HepG2 (cell line): ENCODE measurements around the gene MTG1. TPM values are rescaled to one million over a fixed set of nuclear protein-coding genes. Genes with fewer than 3 reads are reported as not detected.

Source experiments
- ATAC-seq: fragments of 200-7000 bp; cut with Tn5 transposase; 3 replicates; pipeline ENCODE4 v1.9.1; 2020; ENCODE audit warnings: mild to moderate bottlenecking, moderate library complexity
- BruUV-seq: library from RNA; stranded (reverse); fragments of 400-500 nt; replicated peaks from 2 replicates; lab custom pipeline; 2021; lab: Mats Ljungman, UMichigan
- CTCF ChIA-PET: fragments of 300-600 bp; formaldehyde crosslinking; extraction: SDS; loops from one replicate; lab custom pipeline; 2021; ENCODE audit warnings: low total read pairs, inconsistent platforms, low intra/inter-chr PET ratio; lab: Yijun Ruan, JAX
- POLR2A ChIA-PET: fragments of 350-600 bp; sonication (Branson Sonifier 250); formaldehyde crosslinking; loops from one replicate; lab custom pipeline; 2020; ENCODE audit warnings: antibody characterized with exemption, inconsistent platforms; lab: Yijun Ruan, JAX
- DNase-seq: peaks from one replicate; pipeline ENCODE4 v3.0.0-alpha.2; 2015; ENCODE audit warnings: low spot score
- FAIRE-seq: peaks from 3 replicates; lab custom pipeline; 2011; peaks lifted over from hg19 to GRCh38; lab: Jason Lieb, UNC
- H2AFZ ChIP-seq: one replicate; pipeline ENCODE4 v1.6.1; 2011; ENCODE audit warnings: low read length, inconsistent platforms
- H3K27ac ChIP-seq: fragments of 300-600 bp; 3 replicates; pipeline ENCODE4 v1.8.0; 2011; ENCODE audit warnings: mixed run types, mild to moderate bottlenecking, mixed read lengths, low read length, inconsistent platforms; ENCODE audit not compliant: insufficient read depth; ENCODE audit errors: extremely low read length
- H3K27me3 ChIP-seq, 2 experiments: fragments of 200-600 bp in 1 of 2; 2 replicates in 1 of 2; 3 replicates in 1 of 2; pipeline versions ENCODE4 v1.6.0 to v1.8.0; 2011; ENCODE audit warnings: low read length in 2 of 2, mild to moderate bottlenecking in 2 of 2, moderate library complexity in 2 of 2, inconsistent platforms in 1 of 2; ENCODE audit not compliant: insufficient read depth in 2 of 2, control insufficient read depth in 1 of 2
- H3K36me3 ChIP-seq, 2 experiments: fragments of 200-600 bp in 1 of 2; replicated peaks in 1 of 2; 2 replicates in 1 of 2; 3 replicates in 1 of 2; pipeline versions ENCODE4 v1.5.1 to v1.8.0; 2011; ENCODE audit warnings: low read length in 2 of 2, inconsistent platforms in 1 of 2; ENCODE audit not compliant: insufficient read depth in 2 of 2, control insufficient read depth in 1 of 2
- H3K4me1 ChIP-seq: 2 replicates; pipeline ENCODE4 v1.5.1; 2012; ENCODE audit warnings: low read length, inconsistent platforms; ENCODE audit not compliant: insufficient read depth
- H3K4me2 ChIP-seq: 2 replicates; pipeline ENCODE4 v1.6.0; 2011; ENCODE audit warnings: low read depth, low read length, inconsistent platforms
- H3K4me3 ChIP-seq, 3 experiments: fragments of 200-600 bp in 1 of 3; sonication (generic), shearing (Covaris generic) in 1 of 3; replicated peaks in 1 of 3; 2 replicates each; pipeline ENCODE4 v1.5.1; 2011 to 2016; ENCODE audit warnings: low read length in 3 of 3, inconsistent platforms in 2 of 3, low read depth in 2 of 3, mild to moderate bottlenecking in 2 of 3, control low read depth in 1 of 3, mixed read lengths in 1 of 3; ENCODE audit not compliant: insufficient read depth in 1 of 3
- H3K79me2 ChIP-seq: one replicate; pipeline ENCODE4 v1.6.1; 2011; ENCODE audit warnings: low read length, inconsistent platforms; ENCODE audit not compliant: insufficient read depth
- H3K9ac ChIP-seq: 2 replicates; pipeline ENCODE4 v1.6.0; 2011; ENCODE audit warnings: mild to moderate bottlenecking, low read depth, low read length, inconsistent platforms; ENCODE audit not compliant: insufficient read depth
- H3K9me3 ChIP-seq: 2 replicates; pipeline ENCODE4 v1.5.1; 2012; ENCODE audit warnings: mild to moderate bottlenecking, low read length
- H4K20me1 ChIP-seq: 2 replicates; pipeline ENCODE4 v1.6.0; 2011; ENCODE audit warnings: inconsistent platforms, mild to moderate bottlenecking, low read length, moderate library complexity; ENCODE audit not compliant: insufficient read depth
- DBP ChIP-seq: sonication (generic); formaldehyde crosslinking; IDR thresholded peaks from 2 replicates; pipeline ENCODE4 v1.4.0; 2020; ENCODE audit warnings: missing genetic modification reagents; ENCODE audit errors: not compliant biosample characterization
- NR2F1 ChIP-seq, 2 experiments: fragments of 450-650 bp in 1 of 2; formaldehyde crosslinking in 1 of 2; IDR thresholded peaks; 2 replicates each; pipeline versions ENCODE4 v1.5.0 to v1.6.1; 2016 to 2020; ENCODE audit warnings: mild to moderate bottlenecking in 1 of 2, missing compliant biosample characterization in 1 of 2, missing genetic modification reagents in 1 of 2, moderate library complexity in 1 of 2
- TBX2 ChIP-seq: sonication (generic); formaldehyde crosslinking; IDR thresholded peaks from 2 replicates; pipeline ENCODE4 v1.5.0; 2020; ENCODE audit warnings: missing genetic modification reagents, mild to moderate bottlenecking, borderline replicate concordance
- ZBTB33 ChIP-seq: sonication (generic); formaldehyde crosslinking; IDR thresholded peaks from 2 replicates; pipeline ENCODE4 v1.4.0; 2020; ENCODE audit warnings: missing genetic modification reagents
- ZMAT5 ChIP-seq: sonication (generic); formaldehyde crosslinking; IDR thresholded peaks from 2 replicates; pipeline ENCODE4 v1.5.0; 2020; ENCODE audit warnings: mild to moderate bottlenecking, low read depth, missing genetic modification reagents, borderline replicate concordance
- ZNF101 ChIP-seq: sonication (generic); formaldehyde crosslinking; IDR thresholded peaks from 2 replicates; pipeline ENCODE4 v1.4.0; 2020; ENCODE audit warnings: mild to moderate bottlenecking, low read depth, missing genetic modification reagents, borderline replicate concordance
- whole genome bisulfite sequencing: methylation state at CpG from one replicate; pipeline ENCODE4 v1.1.6; 2017; ENCODE audit warnings: low lambda C conversion rate; 5-methylcytosine and 5-hydroxymethylcytosine counted together
- in situ Hi-C: cut with HindIII; loops from 2 replicates; pipeline ENCODE4 v1.10.0; 2017; ENCODE audit warnings: low pct_unique_long_range_greater_than_20kb; ENCODE audit not compliant: extremely low pct_ligation_motif_present
- intact Hi-C: fragments of 100-400 bp; cut with micrococcal nuclease; formaldehyde crosslinking; loops from one replicate; pipeline ENCODE4 v1.10.0; 2022; ENCODE audit not compliant: unreplicated experiment
- polyA plus RNA-seq, 8 experiments: library from polyadenylated mRNA; depleted of rRNA in 3 of 8; stranded (reverse) in 7 of 8; unstranded in 1 of 8; fragments of >200 nt; fragmentation: Illumina TruSeq in 4 of 8; extraction: Trizol in 4 of 8; gene quantifications; 2 replicates each; pipeline versions ENCODE4 v1.2.1 to v1.2.3, GENCODE V29; 2011 to 2016; ENCODE audit warnings: low read depth in 4 of 8, missing spikeins in 1 of 8, mixed read lengths in 1 of 8; ENCODE audit not compliant: insufficient read depth in 1 of 8
- total RNA-seq, 5 experiments: library from RNA; depleted of rRNA; stranded (reverse); fragments of >200 nt; fragmentation: Illumina TruSeq; extraction: Trizol; gene quantifications; 2 replicates each; pipeline ENCODE4 v1.2.3, GENCODE V29; 2016; ENCODE audit warnings: low read depth in 1 of 5

The MTG1 gene
- total and polyA plus RNA-seq, 2 of the 13 experiments (the other 11 are each of a cell fraction or from before 2014, with no cell fraction given): 42.0 to 103 TPM

DNA sequence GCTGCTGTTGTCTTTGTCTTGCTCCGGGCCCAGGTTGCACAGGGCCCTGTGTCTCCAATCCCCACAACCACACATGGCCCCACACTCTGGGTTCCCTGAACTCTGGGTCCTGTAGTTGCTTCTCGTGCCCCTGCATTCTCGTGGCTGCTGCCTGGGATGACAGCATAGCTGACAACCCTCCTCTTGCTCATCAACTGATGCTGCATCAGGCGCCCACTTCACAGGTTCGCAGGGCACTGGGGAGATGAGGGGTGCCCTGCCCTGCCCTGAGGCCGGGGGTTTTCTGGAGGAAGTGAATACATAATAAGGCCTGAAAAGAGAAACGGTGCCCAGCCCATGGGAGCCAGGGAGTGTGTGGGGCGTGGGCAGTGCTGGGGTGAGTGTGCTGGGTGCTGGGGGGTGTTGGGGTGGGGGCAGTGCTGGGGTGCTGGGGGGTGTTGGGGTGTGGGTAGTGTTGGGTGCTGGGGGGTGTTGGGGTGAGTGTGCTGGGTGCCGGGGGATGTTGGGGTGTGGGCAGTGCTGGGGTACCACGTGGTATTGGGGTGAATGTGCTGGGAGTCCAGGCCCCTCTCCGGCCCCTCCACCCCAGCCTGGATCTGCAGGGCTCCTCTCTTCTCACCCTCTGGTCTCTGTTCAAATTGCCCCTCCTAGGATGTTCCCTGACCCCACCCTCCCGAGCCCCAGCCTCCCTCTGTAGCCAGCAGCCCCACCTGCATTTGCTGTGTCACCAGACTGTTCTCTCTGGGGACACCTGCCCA is 2.0 kb upstream of the MTG1 start:
- ChIA-PET CTCF (no interaction called here), POLR2A (interaction anchor here (1.7 kb wide), 1 partner anchor 19 kb away, joined by 4 read pairs; the partner anchor contains the start of gene ECHS1)
- no peak overlapping the region for H3K27ac ChIP-seq
- H3K79me2 ChIP-seq: peaks cover 17% of the 10 kb centered on the region
- no peak overlapping the region for H3K4me2 ChIP-seq
- no peaks in the 10 kb centered on the region; a peak in 1 of 5 replicates for H3K27me3 ChIP-seq
- peaks cover 0 to 11% of the 10 kb centered on the region in 2 experiments; a peak in 1 of 5 replicates for H3K36me3 ChIP-seq
- H3K9me3 ChIP-seq: no peaks in the 10 kb centered on the region
- H3K4me3 ChIP-seq: no peak overlapping the region
- peaks cover 19% of the 10 kb centered on the region for H3K4me1 ChIP-seq
- FAIRE-seq: no peak
- TF ChIP-seq TBX2 (no peak), NR2F1 (CRISPR knock-in tag; IDR thresholded peaks at IDR 0.05) (no peak)
- H4K20me1 ChIP-seq: no peaks in the 10 kb centered on the region
- no TSS peak for BruUV-seq
- in situ Hi-C loops: no loop called here
- 77% methylated on average over 12 of the region's 12 CpGs for WGBS
- intact Hi-C loops: no loop called here
- H2AFZ ChIP-seq: no peak overlapping the region
- H3K9ac ChIP-seq: no peak overlapping the region
- DNase-seq: no peak
- no peak for ATAC-seq

DNA sequence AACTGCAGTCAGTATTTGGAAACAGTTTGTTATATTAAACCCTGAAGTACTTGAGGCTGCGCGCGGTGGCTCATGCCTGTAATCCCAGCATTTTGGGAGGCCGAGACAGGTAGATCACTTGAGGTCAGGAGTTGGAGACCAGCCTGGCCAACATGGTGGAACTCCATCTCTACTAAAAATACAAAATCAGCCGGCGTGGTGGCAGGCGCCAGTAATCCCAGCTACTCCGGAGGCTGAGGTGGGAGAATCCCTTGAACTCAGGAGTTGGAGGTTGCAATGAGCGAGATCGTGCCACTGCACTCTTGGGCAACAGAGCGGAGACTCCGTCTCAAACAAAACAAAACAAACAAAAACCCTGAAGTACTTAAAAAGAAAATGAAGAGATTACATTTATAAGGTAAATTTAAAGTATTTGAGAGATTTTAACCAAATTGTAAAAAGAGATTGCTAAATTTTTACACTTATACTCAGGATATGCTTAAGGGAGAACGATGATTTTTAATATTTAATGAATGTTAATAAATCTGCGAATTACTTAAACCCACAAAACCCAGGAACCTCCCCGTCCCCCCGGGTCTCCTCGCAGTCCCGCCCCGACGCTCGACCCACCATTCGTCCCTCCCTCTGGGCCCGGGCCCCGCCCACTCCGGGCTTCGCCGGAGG is 425 bp upstream of the MTG1 start:
- Histone ChIP-seq H3K36me3 (peaks cover 0 to 15% of the 10 kb centered on the region in 2 experiments; a peak in 2 of 5 replicates), H3K4me2 (peak overlapping the region; percentile 48), H3K4me1 (peaks cover 19% of the 10 kb centered on the region), H3K27ac (peak overlapping the region; percentile 43), H3K79me2 (peaks cover 17% of the 10 kb centered on the region), H3K9ac (peak overlapping the region; percentile 46), H4K20me1 (no peaks in the 10 kb centered on the region), H3K4me3 (peak overlapping the region in 2 of 3 experiments; percentile 19 to 79; a peak in 3 of 6 replicates), H2AFZ (no peak overlapping the region), H3K27me3 (no peaks in the 10 kb centered on the region; a peak in 1 of 5 replicates), H3K9me3 (no peaks in the 10 kb centered on the region)
- intact Hi-C loops (loop anchor here (2.0 kb wide), 1 partner anchor 65 kb away; no protein-coding TSS in a partner anchor), in situ Hi-C loops (no loop called here)
- POLR2A ChIA-PET: interaction anchor here (0.7 to 3.5 kb wide), 7 partner anchors 7 to 46 kb away, joined by 3 to 21 read pairs (median 4); partner anchors contain the start of genes ECHS1, FUOM, PAOX and PRAP1
- CTCF ChIA-PET: no interaction called here
- WGBS: 37% methylated on average over 27 of the region's 27 CpGs
- DNase-seq (no peak), FAIRE-seq (peak; percentile 42), ATAC-seq (no peak)
- TF ChIP-seq ZBTB33 (CRISPR knock-in tag) (0 out of 2 replicates have a peak, but pooled peaks have one; percentile 14), ZNF101 (CRISPR knock-in tag) (0 out of 2 replicates have a peak, but pooled peaks have one; percentile 0), ZMAT5 (no peak), DBP (CRISPR knock-in tag) (no peak)
- TSS peak; percentile 65 for BruUV-seq
